Measurements from ENCODE around the gene HSDL2.
"Not testable (repeated sequence)": the region's sequence is repeated elsewhere in the genome, so short reads cannot be mapped to it uniquely, and the experiment has no call there.

The HSDL2 gene

DNA sequence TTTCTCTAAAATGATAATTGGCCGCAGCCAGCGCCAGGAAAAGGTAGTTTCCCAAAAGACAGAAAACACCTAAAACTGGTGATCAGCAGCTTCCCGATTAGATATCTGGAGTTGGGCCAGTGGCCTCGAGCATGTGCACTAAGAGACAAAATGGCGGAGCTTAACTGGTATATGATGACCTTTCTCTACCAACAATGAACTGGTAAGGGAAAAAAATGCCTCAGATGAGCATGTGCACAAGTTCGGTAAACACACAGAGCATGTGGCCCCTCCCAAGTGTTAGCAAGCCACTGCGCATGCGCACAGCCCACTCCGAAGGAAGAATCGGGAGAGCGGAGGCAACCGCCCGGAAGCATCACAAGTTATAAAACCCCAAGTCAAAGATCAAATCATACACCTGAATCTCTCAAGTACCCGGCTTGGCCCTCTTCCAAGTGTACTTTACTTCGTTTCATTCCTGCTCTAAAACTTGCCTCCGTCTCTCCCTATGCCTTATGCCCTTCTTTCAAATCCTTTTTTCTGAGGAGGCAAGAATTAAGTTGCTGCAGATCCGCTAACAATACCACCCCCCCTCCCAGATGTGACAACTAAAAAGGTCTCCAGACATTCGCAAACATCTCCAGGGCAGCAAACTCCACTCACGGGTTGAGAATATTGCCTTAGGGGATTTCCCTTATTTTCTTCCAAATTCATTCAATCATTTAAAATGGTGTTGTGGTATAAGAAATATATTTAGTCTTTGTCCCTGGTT, 31.5 kb upstream of the HSDL2 start:
- Histone ChIP-seq H3K4me1 (ENCODE audit: control insufficient read depth, insufficient read depth, low read length) (peaks cover 4% of the 10 kb centered on the region), H3K4me3 (ENCODE audit: low read length) (peak overlapping the region; percentile 45), H3K36me3 (ENCODE audit: control insufficient read depth, insufficient read depth, low read length) (no peaks in the 10 kb centered on the region), H3K9me3 (ENCODE audit: control insufficient read depth, low read length) (no peaks in the 10 kb centered on the region), H3K9ac (ENCODE audit: low read length) (peak overlapping the region; percentile 76), H3K27me3 (ENCODE audit: control insufficient read depth, insufficient read depth, low read length) (no peaks in the 10 kb centered on the region)

DNA sequence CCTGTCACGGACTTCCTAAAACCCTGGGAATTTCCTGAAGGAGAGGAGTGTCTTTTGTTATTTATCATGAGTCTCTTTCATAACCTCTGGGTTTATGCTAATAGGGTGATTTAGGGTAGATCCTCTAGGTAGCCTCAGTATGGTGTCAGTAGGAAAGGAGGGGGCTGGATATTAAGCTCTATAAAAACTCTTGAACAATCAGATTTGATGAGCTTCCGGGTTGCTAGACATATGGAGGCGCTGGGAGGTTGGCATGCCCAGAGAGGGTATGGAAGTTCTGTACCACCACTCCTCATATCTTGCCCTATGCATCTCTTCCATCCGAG, 30.9 kb upstream of the HSDL2 start:
- peak overlapping the region; percentile 45 for H3K4me3 ChIP-seq (ENCODE audit: low read length)
- peaks cover 4% of the 10 kb centered on the region for H3K4me1 ChIP-seq (ENCODE audit: control insufficient read depth, insufficient read depth, low read length)
- no peaks in the 10 kb centered on the region for H3K27me3 ChIP-seq (ENCODE audit: control insufficient read depth, insufficient read depth, low read length)
- H3K9ac ChIP-seq (ENCODE audit: low read length), result peak overlapping the region; percentile 76
- no peaks in the 10 kb centered on the region for H3K36me3 ChIP-seq (ENCODE audit: control insufficient read depth, insufficient read depth, low read length)
- H3K9me3 ChIP-seq (ENCODE audit: control insufficient read depth, low read length), result no peaks in the 10 kb centered on the region

DNA sequence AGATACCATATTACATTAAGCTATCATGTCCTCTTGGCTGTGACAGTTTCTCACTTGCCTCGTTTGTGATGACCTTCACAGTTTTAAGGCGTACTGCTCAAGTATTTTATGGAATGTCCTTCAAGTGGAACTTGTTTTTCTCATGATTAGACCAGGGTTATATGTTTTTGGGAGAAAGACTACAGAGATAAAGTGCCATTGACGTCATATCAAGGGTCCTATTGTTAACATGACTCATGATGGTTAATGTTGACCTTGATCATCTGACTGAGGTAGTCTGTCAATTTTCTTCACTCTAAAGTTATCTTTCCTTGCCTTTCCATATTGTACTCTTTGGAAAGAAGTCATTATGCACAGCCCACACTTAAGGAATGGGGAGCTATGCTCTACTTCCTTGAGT, 28.7 kb upstream of the HSDL2 start:
- Histone ChIP-seq H3K4me3 (ENCODE audit: low read length) (no peak overlapping the region), H3K36me3 (ENCODE audit: control insufficient read depth, insufficient read depth, low read length) (no peaks in the 10 kb centered on the region), H3K4me1 (ENCODE audit: control insufficient read depth, insufficient read depth, low read length) (peaks cover 4% of the 10 kb centered on the region), H3K9ac (ENCODE audit: low read length) (no peak overlapping the region), H3K27me3 (ENCODE audit: control insufficient read depth, insufficient read depth, low read length) (no peaks in the 10 kb centered on the region), H3K9me3 (ENCODE audit: control insufficient read depth, low read length) (no peaks in the 10 kb centered on the region)

DNA sequence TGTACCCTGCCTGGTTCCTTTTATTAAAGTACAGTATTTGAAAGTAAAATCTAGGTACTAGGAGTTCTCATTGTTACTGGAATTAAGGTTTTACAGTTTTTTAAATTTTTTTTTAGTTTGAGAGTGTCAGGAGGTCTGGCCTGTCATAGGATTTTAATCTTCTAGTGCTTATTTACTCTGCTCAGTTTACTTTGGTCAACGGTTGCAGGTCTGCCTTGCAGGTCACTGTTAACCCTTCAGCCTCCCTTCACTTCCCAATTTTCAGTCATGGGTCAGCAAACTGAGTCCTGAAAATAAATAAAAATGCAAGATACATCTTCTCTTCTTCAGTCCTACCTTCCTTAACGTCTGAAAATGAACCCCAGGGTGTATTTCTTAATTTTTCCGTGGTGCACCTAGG, 27.7 kb upstream of the HSDL2 start:
- Histone ChIP-seq H3K36me3 (ENCODE audit: control insufficient read depth, insufficient read depth, low read length) (no peaks in the 10 kb centered on the region), H3K9me3 (ENCODE audit: control insufficient read depth, low read length) (no peaks in the 10 kb centered on the region), H3K27me3 (ENCODE audit: control insufficient read depth, insufficient read depth, low read length) (no peaks in the 10 kb centered on the region), H3K9ac (ENCODE audit: low read length) (no peak overlapping the region), H3K4me3 (ENCODE audit: low read length) (no peak overlapping the region), H3K4me1 (ENCODE audit: control insufficient read depth, insufficient read depth, low read length) (peaks cover 4% of the 10 kb centered on the region)

DNA sequence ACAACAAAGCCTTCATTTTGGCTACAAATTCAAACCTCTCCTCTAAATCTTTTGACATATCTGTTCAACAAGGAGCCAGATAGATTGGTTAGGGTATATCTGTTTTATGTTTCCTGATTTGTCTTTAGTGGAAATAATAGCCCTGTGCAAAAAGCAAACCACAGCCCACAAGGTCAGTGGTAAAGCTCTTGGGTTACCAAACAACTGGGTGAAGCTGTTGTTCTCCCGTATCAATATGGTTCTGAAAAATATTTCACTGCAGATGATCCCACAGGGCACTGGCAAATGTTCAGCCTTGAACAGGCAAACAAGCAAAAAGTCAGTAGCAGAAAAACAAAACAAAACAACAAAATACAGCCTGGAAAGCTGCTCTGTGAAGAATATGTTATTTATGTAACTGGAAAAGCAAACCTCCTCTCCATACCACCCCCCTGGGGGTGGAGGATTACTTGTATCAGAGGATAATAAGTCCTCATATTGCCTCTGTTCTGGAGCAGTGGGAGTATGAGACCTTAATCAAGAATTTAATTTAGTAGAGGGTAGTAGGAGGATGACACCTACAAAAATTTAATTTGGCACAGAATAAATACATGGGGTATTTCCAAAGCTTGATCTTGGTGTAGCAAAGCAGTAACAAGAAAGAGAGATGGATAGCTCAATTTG, 25.7 kb upstream of the HSDL2 start:
- no peaks in the 10 kb centered on the region for H3K4me1 ChIP-seq (ENCODE audit: control insufficient read depth, insufficient read depth, low read length)
- no peak overlapping the region for H3K4me3 ChIP-seq (ENCODE audit: low read length)
- H3K9ac ChIP-seq (ENCODE audit: low read length), result no peak overlapping the region
- H3K27me3 ChIP-seq (ENCODE audit: control insufficient read depth, insufficient read depth, low read length), result no peaks in the 10 kb centered on the region
- H3K36me3 ChIP-seq (ENCODE audit: control insufficient read depth, insufficient read depth, low read length), result no peaks in the 10 kb centered on the region
- no peaks in the 10 kb centered on the region for H3K9me3 ChIP-seq (ENCODE audit: control insufficient read depth, low read length)

DNA sequence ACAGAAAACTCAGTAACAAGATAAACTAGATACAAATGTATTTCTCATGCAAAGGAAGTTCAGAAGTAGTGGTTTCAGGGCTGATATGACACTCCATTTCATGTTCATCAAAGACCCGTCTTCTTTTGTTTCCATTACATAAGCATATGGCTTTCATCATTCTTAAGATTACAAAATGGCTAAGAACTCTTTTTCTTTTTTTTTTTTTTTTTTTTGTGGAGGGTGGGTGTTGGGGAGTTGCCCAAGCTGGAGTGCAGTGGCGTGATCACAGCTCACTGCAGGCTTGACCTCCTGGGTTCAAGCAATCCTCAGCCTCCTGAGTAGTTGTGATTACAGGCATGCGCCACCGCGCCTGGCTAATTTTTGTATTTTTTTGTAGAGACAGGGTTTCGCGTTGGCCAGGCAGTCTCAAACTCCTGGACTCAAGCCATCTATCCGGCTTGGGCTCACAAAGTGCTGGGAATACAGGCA, 24.4 kb upstream of the HSDL2 start:
- no peaks in the 10 kb centered on the region for H3K9me3 ChIP-seq (ENCODE audit: control insufficient read depth, low read length)
- no peak overlapping the region for H3K9ac ChIP-seq (ENCODE audit: low read length)
- no peak overlapping the region for H3K4me3 ChIP-seq (ENCODE audit: low read length)
- no peaks in the 10 kb centered on the region for H3K4me1 ChIP-seq (ENCODE audit: control insufficient read depth, insufficient read depth, low read length)
- H3K36me3 ChIP-seq (ENCODE audit: control insufficient read depth, insufficient read depth, low read length), result no peaks in the 10 kb centered on the region
- no peaks in the 10 kb centered on the region for H3K27me3 ChIP-seq (ENCODE audit: control insufficient read depth, insufficient read depth, low read length)

DNA sequence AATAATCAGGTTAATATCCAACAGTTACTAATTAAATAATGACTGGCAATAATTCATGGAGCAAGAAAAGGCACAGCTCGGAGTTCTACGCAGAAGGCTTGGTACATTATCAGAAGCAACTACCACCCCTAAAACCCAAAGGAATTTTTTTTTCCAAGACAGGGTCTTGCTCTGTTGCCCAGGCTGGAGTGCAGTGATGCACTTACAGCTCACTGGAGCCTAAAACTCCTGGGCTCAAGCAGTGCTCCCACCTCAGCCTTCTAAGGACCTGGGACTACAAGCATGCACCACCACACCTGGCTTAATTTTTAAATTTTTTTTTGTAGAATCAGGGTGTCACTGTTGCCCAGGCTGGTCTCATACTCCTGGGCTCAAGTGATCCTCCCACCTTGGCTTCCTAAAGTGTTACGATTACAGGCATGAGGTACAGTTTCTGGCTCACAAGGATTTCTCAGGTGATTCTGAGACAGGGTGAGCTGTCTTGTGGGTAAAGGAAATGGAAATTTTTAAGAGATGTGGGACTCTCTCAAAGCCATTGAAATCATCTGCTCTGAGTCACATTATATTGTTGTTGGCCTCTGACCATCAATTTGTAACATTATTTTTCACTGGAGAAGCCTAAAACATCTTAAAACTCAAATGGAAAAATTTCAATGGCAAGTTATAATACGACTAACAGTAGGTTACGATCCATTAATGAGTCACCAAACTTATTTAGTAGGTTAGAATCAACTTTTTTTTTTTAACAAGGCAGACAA, 19.7 kb upstream of the HSDL2 start:
- no peaks in the 10 kb centered on the region for H3K27me3 ChIP-seq (ENCODE audit: control insufficient read depth, insufficient read depth, low read length)
- no peak overlapping the region for H3K9ac ChIP-seq (ENCODE audit: low read length)
- H3K4me3 ChIP-seq (ENCODE audit: low read length), result no peak overlapping the region
- H3K36me3 ChIP-seq (ENCODE audit: control insufficient read depth, insufficient read depth, low read length), result no peaks in the 10 kb centered on the region
- H3K4me1 ChIP-seq (ENCODE audit: control insufficient read depth, insufficient read depth, low read length), result no peaks in the 10 kb centered on the region
- H3K9me3 ChIP-seq (ENCODE audit: control insufficient read depth, low read length), result no peaks in the 10 kb centered on the region

DNA sequence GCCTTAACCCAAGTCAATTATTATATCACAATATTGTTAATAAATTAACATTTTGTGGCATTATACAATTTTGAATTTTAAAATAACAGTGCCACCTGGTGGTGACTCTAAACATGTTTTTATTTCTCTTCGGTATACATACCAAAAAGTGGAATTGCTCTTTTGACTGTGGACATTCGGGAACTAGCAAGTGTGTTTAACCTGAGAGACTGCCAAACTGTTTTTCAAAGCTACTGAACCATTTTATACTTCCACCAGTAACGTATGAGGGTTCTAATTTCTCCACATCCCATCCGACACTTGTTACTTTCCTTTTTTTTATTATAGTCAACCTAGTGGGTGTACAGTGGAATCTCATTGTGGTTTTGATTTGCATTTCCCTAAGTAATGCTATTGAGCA, 18.3 kb upstream of the HSDL2 start:
- no peaks in the 10 kb centered on the region for H3K9me3 ChIP-seq (ENCODE audit: control insufficient read depth, low read length)
- no peaks in the 10 kb centered on the region for H3K4me1 ChIP-seq (ENCODE audit: control insufficient read depth, insufficient read depth, low read length)
- H3K9ac ChIP-seq (ENCODE audit: low read length), result no peak overlapping the region
- H3K36me3 ChIP-seq (ENCODE audit: control insufficient read depth, insufficient read depth, low read length), result no peaks in the 10 kb centered on the region
- H3K27me3 ChIP-seq (ENCODE audit: control insufficient read depth, insufficient read depth, low read length), result no peaks in the 10 kb centered on the region
- no peak overlapping the region for H3K4me3 ChIP-seq (ENCODE audit: low read length)

DNA sequence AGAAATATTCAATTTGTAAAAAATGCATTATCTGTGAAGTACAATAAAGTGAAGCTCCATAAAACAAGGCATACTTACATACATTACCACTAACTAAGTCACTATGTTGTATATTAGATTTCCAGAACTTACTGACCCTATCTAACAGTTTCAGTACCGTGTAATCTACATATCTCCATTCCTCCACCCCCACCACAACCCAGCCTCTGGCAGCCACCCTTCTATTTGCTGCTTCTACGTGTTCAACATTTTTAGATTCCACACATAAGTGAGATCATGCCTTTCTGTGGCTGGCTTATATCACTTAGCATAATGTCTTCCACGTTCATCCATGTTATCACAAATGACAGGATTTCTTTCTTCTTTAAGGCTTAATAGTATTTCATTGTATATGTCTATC, 15.1 kb upstream of the HSDL2 start:
- Histone ChIP-seq H3K4me1 (ENCODE audit: control insufficient read depth, insufficient read depth, low read length) (no peaks in the 10 kb centered on the region), H3K9me3 (ENCODE audit: control insufficient read depth, low read length) (no peaks in the 10 kb centered on the region), H3K36me3 (ENCODE audit: control insufficient read depth, insufficient read depth, low read length) (no peaks in the 10 kb centered on the region), H3K4me3 (ENCODE audit: low read length) (no peak overlapping the region), H3K9ac (ENCODE audit: low read length) (no peak overlapping the region), H3K27me3 (ENCODE audit: control insufficient read depth, insufficient read depth, low read length) (no peaks in the 10 kb centered on the region)

DNA sequence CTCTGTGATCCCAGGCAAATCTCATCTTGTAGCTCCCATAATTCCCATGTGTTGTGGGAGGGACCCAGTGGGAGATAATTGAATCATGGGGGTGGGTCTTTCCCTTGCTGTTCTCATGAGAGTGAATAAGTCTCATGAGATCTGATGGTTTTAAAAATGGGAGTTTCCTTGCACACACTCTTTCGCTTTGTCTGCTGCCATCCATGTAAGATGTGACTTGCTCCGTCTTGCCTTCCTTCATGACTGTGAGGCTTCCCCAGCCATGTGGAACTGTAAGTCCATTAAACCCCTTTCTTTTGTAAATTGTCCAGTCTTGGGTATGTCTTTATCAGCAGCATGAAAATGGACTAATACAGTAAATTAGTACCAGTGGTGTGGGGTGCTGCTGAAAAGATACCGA, 14.7 kb upstream of the HSDL2 start:
- not testable (repeated sequence) for H3K4me1 ChIP-seq (ENCODE audit: control insufficient read depth, insufficient read depth, low read length); H3K27me3 ChIP-seq (ENCODE audit: control insufficient read depth, insufficient read depth, low read length); H3K9ac ChIP-seq (ENCODE audit: low read length); H3K9me3 ChIP-seq (ENCODE audit: control insufficient read depth, low read length); H3K4me3 ChIP-seq (ENCODE audit: low read length); H3K36me3 ChIP-seq (ENCODE audit: control insufficient read depth, insufficient read depth, low read length)

DNA sequence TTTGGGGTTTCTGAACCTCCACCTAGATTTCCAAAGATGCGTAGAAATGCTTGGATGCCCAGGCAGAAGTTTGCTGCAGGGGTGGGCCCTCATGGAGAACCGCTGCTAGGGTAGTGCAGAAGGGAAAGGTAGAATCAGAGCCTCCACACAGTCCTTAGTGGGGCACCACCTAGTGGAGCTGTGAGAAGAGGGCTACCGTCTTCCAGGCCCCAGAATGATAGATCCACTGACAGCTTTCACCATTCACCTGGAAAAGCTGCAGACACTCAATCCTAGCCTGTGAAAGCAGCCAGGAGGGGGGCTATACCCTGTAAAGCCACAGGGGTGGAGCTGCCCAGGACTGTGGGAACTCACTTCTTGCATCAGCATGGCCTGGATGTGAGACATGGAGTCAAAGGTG, 13.3 kb upstream of the HSDL2 start:
- Histone ChIP-seq H3K36me3 (ENCODE audit: control insufficient read depth, insufficient read depth, low read length) (no peaks in the 10 kb centered on the region), H3K4me3 (ENCODE audit: low read length) (no peak overlapping the region), H3K9me3 (ENCODE audit: control insufficient read depth, low read length) (no peaks in the 10 kb centered on the region), H3K9ac (ENCODE audit: low read length) (no peak overlapping the region), H3K27me3 (ENCODE audit: control insufficient read depth, insufficient read depth, low read length) (no peaks in the 10 kb centered on the region), H3K4me1 (ENCODE audit: control insufficient read depth, insufficient read depth, low read length) (no peaks in the 10 kb centered on the region)

DNA sequence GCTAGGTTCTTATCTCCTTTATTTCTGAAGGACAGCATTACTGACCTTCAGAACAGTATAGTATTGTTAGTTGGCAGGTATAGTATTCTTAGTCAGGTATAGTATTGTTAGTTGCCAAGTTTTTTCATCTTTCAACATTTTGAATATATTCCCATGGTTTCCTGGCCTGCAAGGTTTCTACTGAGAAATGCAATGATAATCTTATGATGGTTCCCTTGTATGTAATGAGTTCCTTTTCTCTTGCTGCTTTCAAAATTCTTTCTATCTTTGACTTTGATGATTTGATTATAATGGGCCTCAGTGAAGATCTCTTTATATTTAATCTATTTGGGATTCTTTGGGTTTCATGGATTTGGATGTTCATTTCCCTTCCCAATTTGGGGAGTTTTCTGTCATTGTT, 12.4 kb upstream of the HSDL2 start:
- H3K9me3 ChIP-seq (ENCODE audit: control insufficient read depth, low read length), result no peaks in the 10 kb centered on the region
- no peak overlapping the region for H3K9ac ChIP-seq (ENCODE audit: low read length)
- H3K27me3 ChIP-seq (ENCODE audit: control insufficient read depth, insufficient read depth, low read length), result no peaks in the 10 kb centered on the region
- no peak overlapping the region for H3K4me3 ChIP-seq (ENCODE audit: low read length)
- H3K4me1 ChIP-seq (ENCODE audit: control insufficient read depth, insufficient read depth, low read length), result no peaks in the 10 kb centered on the region
- H3K36me3 ChIP-seq (ENCODE audit: control insufficient read depth, insufficient read depth, low read length), result no peaks in the 10 kb centered on the region
